HCT116 (cell line): Measurements from ENCODE around the gene AGAP1. TPM values are rescaled to one million over a fixed set of nuclear protein-coding genes. Genes with fewer than 3 reads are reported as not detected.

Source experiments
- ATAC-seq: fragments of 200-7000 bp; cut with Tn5 transposase; 2 replicates; pipeline ENCODE4 v1.9.1; 2020; ENCODE audit warnings: mild to moderate bottlenecking, moderate library complexity
- BruUV-seq: library from RNA; stranded (reverse); fragments of 400-500 nt; replicated peaks from 2 replicates; lab custom pipeline; 2021; lab: Mats Ljungman, UMichigan
- CTCF ChIA-PET: fragments of 300-600 bp; sonication (Branson Sonifier 250); formaldehyde crosslinking; loops from one replicate; lab custom pipeline; 2021; ENCODE audit warnings: antibody characterized with exemption; lab: Charles Lee
- POLR2A ChIA-PET: fragments of 300-600, 350-600 bp; sonication (Branson Sonifier 250); formaldehyde crosslinking; loops from one replicate; lab custom pipeline; 2021; ENCODE audit warnings: antibody characterized with exemption; lab: Charles Lee
- RAD21 ChIA-PET, 2 experiments: fragments of 300-600 bp; sonication (Branson Sonifier 250); formaldehyde crosslinking; loops; one replicate each; lab custom pipeline; 2023; ENCODE audit warnings: low total read pairs in 2 of 2; ENCODE audit not compliant: uncharacterized antibody in 2 of 2, unreplicated experiment in 2 of 2, low non-redundant PET in 1 of 2; lab: Charles Lee
- DNase-seq: peaks from one replicate; pipeline ENCODE4 v3.0.0-alpha.2; 2010; ENCODE audit warnings: low read depth, low spot score
- H2AFZ ChIP-seq: fragments of 200-600 bp; shearing (Covaris generic), sonication (generic); 2 replicates; pipeline ENCODE4 v1.6.1; 2017; ENCODE audit warnings: low read depth, mixed run types, mixed read lengths, antibody characterized with exemption, low read length; ENCODE audit not compliant: poor library complexity, severe bottlenecking
- H3K27ac ChIP-seq: 2 replicates; pipeline ENCODE4 v1.5.1; 2012; ENCODE audit warnings: low read depth, low read length
- H3K27me3 ChIP-seq: fragments of 200-600 bp; sonication (generic); 2 replicates; pipeline ENCODE4 v1.6.1; 2016; ENCODE audit warnings: mixed run types, low read length, mixed read lengths; ENCODE audit not compliant: insufficient read depth
- H3K36me3 ChIP-seq, 2 experiments: fragments of 200-500 bp in 1 of 2; fragments of 200-600 bp in 1 of 2; sonication (Bioruptor generic) in 1 of 2; sonication (generic) in 1 of 2; 2 replicates each; pipeline versions ENCODE4 v1.5.1 to v1.6.1; 2014 to 2016; ENCODE audit warnings: low read length in 2 of 2, inconsistent platforms in 1 of 2, mixed read lengths in 1 of 2, mixed run types in 1 of 2; ENCODE audit not compliant: insufficient read depth in 2 of 2, control insufficient read depth in 1 of 2
- H3K4me1 ChIP-seq, 2 experiments: fragments of 200-600 bp in 1 of 2; sonication (generic) in 1 of 2; 2 replicates each; pipeline versions ENCODE4 v1.5.1 to v1.6.1; 2012 to 2017; ENCODE audit warnings: low read length in 2 of 2, inconsistent platforms in 1 of 2, mild to moderate bottlenecking in 1 of 2, mixed read lengths in 1 of 2, mixed run types in 1 of 2, moderate library complexity in 1 of 2; ENCODE audit not compliant: insufficient read depth in 2 of 2, control insufficient read depth in 1 of 2
- H3K4me2 ChIP-seq: fragments of 200-600 bp; sonication (generic); 2 replicates; pipeline ENCODE4 v1.6.1; 2017; ENCODE audit warnings: mixed run types, low read length, mixed read lengths
- H3K4me3 ChIP-seq, 2 experiments: fragments of 200-600 bp in 1 of 2; sonication (generic) in 1 of 2; replicated peaks in 1 of 2; 2 replicates each; pipeline ENCODE4 v1.5.1; 2011 to 2016; ENCODE audit warnings: low read length in 2 of 2, control low read depth in 1 of 2, low read depth in 1 of 2, mild to moderate bottlenecking in 1 of 2, mixed read lengths in 1 of 2, mixed run types in 1 of 2
- H3K79me2 ChIP-seq: fragments of 200-600 bp; sonication (generic); 2 replicates; pipeline ENCODE4 v1.6.1; 2017; ENCODE audit warnings: mild to moderate bottlenecking, mixed run types, low read length, moderate library complexity, mixed read lengths; ENCODE audit not compliant: insufficient read depth
- H3K9ac ChIP-seq: fragments of 200-600 bp; sonication (generic); 2 replicates; pipeline ENCODE4 v1.6.1; 2016; ENCODE audit warnings: low read length, mixed read lengths
- H3K9me2 ChIP-seq: fragments of 200-600 bp; sonication (generic), shearing (Covaris generic); 2 replicates; pipeline ENCODE4 v1.6.1; 2017; ENCODE audit warnings: mixed run types, mild to moderate bottlenecking, moderate library complexity; ENCODE audit not compliant: insufficient read depth
- H3K9me3 ChIP-seq, 2 experiments: fragments of 200-500 bp in 1 of 2; fragments of 200-600 bp in 1 of 2; sonication (Bioruptor generic) in 1 of 2; sonication (generic) in 1 of 2; 2 replicates each; pipeline ENCODE4 v1.6.1; 2014 to 2017; ENCODE audit warnings: low read length in 2 of 2, mixed read lengths in 2 of 2, inconsistent platforms in 1 of 2, low read depth in 1 of 2, mild to moderate bottlenecking in 1 of 2, mixed run types in 1 of 2, moderate library complexity in 1 of 2; ENCODE audit not compliant: control insufficient read depth in 1 of 2, insufficient read depth in 1 of 2
- H4K20me1 ChIP-seq: fragments of 200-600 bp; sonication (generic), shearing (Covaris generic); 2 replicates; pipeline ENCODE4 v1.6.1; 2017; ENCODE audit warnings: mixed run types, mild to moderate bottlenecking, moderate library complexity; ENCODE audit not compliant: insufficient read depth
- CBX3 ChIP-seq: IDR thresholded peaks from 2 replicates; pipeline ENCODE4 v1.6.1; 2012; ENCODE audit warnings: low read depth
- CEBPB ChIP-seq: IDR thresholded peaks from 2 replicates; pipeline ENCODE4 v1.6.1; 2012; ENCODE audit warnings: low read depth
- POLR2AphosphoS5 ChIP-seq: IDR thresholded peaks from 2 replicates; pipeline ENCODE4 v1.6.1; 2011; ENCODE audit warnings: mild to moderate bottlenecking, low read depth, low read length, moderate library complexity
- SIN3A ChIP-seq: IDR thresholded peaks from 2 replicates; pipeline ENCODE4 v1.6.1; 2012; ENCODE audit warnings: low read depth
- YY1 ChIP-seq: IDR thresholded peaks from 2 replicates; pipeline ENCODE4 v1.6.1; 2011; ENCODE audit warnings: low read length, low read depth, moderate library complexity, mild to moderate bottlenecking; ENCODE audit not compliant: insufficient replicate concordance; ENCODE audit errors: extremely low read depth
- intact Hi-C: fragments of 100-400 bp; cut with micrococcal nuclease; formaldehyde crosslinking; loops from 2 replicates; pipeline ENCODE4 v1.10.0; 2022
- total RNA-seq: library from RNA; stranded (reverse); gene quantifications from one replicate; pipeline ENCODE4 v1.2.1, GENCODE V29; 2021; ENCODE audit not compliant: unreplicated experiment
- TF ChIP-seq, protein P1 (sequence below): IDR thresholded peaks from 2 replicates; pipeline ENCODE4 v1.6.1; 2012
- TF ChIP-seq, protein P2 (sequence below), 3 experiments: fragments of 200-600 bp in 1 of 3; sonication (generic) in 1 of 3; IDR thresholded peaks in 2 of 3; conservative IDR thresholded peaks in 1 of 3; 2 replicates each; pipeline ENCODE4 v1.5.1; 2012 to 2017; ENCODE audit warnings: low read depth in 2 of 3, low read length in 2 of 3, antibody characterized with exemption in 1 of 3, borderline replicate concordance in 1 of 3, control low read depth in 1 of 3, mild to moderate bottlenecking in 1 of 3, mixed read lengths in 1 of 3, mixed run types in 1 of 3, moderate library complexity in 1 of 3; ENCODE audit not compliant: insufficient read depth in 1 of 3

The AGAP1 gene
- total RNA-seq, 1 experiment from 2014 or later, result 43.8 TPM

DNA sequence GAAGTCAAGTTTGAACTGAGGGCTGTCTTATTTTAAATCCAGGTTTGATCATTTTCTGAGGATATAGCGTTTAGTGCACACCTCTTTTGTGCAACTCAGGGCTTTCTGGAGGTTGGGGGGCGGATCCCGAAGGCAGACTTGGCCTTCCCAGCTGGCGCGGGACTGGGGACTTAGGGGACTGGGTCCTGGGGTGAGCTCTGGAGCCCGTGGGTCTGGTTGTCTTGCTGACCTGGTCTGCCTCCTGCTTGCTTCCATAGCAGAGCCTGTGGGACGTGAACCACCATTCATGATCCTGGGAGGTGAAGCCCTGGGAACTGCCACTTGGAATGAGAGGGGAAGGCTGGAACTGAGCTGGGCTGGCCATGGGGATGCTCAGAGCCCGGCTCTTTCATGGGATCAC is 63.1 kb downstream of the AGAP1 start:
- H3K36me3 ChIP-seq, result no peaks in the 10 kb centered on the region
- ChIA-PET CTCF (no interaction called here), POLR2A (no interaction called here), RAD21 (no interaction called here)
- no peak for TF ChIP-seq POLR2AphosphoS5
- TF ChIP-seq, protein P1, sequence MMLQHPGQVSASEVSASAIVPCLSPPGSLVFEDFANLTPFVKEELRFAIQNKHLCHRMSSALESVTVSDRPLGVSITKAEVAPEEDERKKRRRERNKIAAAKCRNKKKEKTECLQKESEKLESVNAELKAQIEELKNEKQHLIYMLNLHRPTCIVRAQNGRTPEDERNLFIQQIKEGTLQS, result no peak
- TF ChIP-seq, protein P2, sequence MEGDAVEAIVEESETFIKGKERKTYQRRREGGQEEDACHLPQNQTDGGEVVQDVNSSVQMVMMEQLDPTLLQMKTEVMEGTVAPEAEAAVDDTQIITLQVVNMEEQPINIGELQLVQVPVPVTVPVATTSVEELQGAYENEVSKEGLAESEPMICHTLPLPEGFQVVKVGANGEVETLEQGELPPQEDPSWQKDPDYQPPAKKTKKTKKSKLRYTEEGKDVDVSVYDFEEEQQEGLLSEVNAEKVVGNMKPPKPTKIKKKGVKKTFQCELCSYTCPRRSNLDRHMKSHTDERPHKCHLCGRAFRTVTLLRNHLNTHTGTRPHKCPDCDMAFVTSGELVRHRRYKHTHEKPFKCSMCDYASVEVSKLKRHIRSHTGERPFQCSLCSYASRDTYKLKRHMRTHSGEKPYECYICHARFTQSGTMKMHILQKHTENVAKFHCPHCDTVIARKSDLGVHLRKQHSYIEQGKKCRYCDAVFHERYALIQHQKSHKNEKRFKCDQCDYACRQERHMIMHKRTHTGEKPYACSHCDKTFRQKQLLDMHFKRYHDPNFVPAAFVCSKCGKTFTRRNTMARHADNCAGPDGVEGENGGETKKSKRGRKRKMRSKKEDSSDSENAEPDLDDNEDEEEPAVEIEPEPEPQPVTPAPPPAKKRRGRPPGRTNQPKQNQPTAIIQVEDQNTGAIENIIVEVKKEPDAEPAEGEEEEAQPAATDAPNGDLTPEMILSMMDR (IDR thresholded peaks at IDR 0.05 in 2 of 3, conservative IDR thresholded peaks at IDR 0.05 in 1 of 3; ENCODE audit: borderline replicate concordance in 1 of 3, insufficient read depth in 1 of 3, low read depth in 2 of 3, low read length in 2 of 3), result no peak
- H3K4me3 ChIP-seq, result no peak overlapping the region
- no TSS peak for BruUV-seq
- H3K79me2 ChIP-seq, result peaks cover 100% of the 10 kb centered on the region
- H3K9me3 ChIP-seq, result no peaks in the 10 kb centered on the region
- H3K9ac ChIP-seq, result no peak overlapping the region
- H3K27ac ChIP-seq, result no peak overlapping the region
- DNase-seq, result no peak
- no peak for ATAC-seq
- H4K20me1 ChIP-seq, result peaks cover 14% of the 10 kb centered on the region; the same call in 1 of the 2 replicates
- no peaks in the 10 kb centered on the region for H3K9me2 ChIP-seq
- peaks cover 3 to 25% of the 10 kb centered on the region in 2 experiments; a peak in 3 of 4 replicates for H3K4me1 ChIP-seq
- intact Hi-C loops, result no loop called here
- no peak overlapping the region for H2AFZ ChIP-seq
- no peaks in the 10 kb centered on the region for H3K27me3 ChIP-seq
- H3K4me2 ChIP-seq, result no peak overlapping the region

DNA sequence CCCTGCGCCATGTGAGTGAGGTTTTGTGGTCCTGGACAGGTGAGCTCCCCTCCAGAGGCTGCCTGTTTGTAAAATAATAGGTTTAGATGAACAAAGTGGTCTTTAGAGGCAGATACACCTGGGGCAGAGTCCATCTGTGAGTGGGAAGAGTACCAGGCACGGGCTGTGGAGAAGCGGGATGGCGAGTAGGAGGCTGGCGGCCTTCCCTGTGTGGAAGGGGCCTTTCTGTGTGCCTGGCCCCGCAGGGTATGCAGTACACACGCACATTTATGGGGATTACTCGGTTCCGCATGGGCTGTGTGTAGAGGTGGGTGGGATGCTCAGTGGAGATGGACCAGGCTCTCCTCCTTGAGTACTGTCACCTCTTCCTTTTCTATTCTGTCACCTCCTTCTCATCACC is 64.1 kb downstream of the AGAP1 start:
- no peaks in the 10 kb centered on the region for H3K9me2 ChIP-seq
- no peak overlapping the region for H3K4me2 ChIP-seq
- peaks cover 14% of the 10 kb centered on the region; the same call in 1 of the 2 replicates for H4K20me1 ChIP-seq
- H3K27me3 ChIP-seq, result no peaks in the 10 kb centered on the region
- intact Hi-C loops, result no loop called here
- H3K79me2 ChIP-seq, result peaks cover 100% of the 10 kb centered on the region
- ChIA-PET CTCF (no interaction called here), POLR2A (no interaction called here), RAD21 (no interaction called here)
- TF ChIP-seq CBX3 (no peak), YY1 (no peak), CEBPB (no peak), SIN3A (no peak)
- H3K9ac ChIP-seq, result no peak overlapping the region
- H3K36me3 ChIP-seq, result no peaks in the 10 kb centered on the region
- H3K4me1 ChIP-seq, result peaks cover 0 to 19% of the 10 kb centered on the region in 2 experiments; a peak in 3 of 4 replicates
- no peaks in the 10 kb centered on the region for H3K9me3 ChIP-seq
- DNase-seq, result no peak
- no peak overlapping the region for H2AFZ ChIP-seq
- no peak overlapping the region for H3K27ac ChIP-seq
- H3K4me3 ChIP-seq, result no peak overlapping the region
- ATAC-seq, result no peak
- no TSS peak for BruUV-seq
